ENCODE measurements around the gene KCNQ1OT1. TPM values are rescaled to one million over a fixed set of nuclear protein-coding genes. Genes with fewer than 3 reads are reported as not detected.

KCNQ1OT1 gene
- total and polyA plus RNA-seq, 2 experiments from 2014 or later: 3.1 to 7.9 TPM

- Histone ChIP-seq H2AFZ (no peak overlapping the region), H3K4me2 (no peak overlapping the region), H4K20me1 (ENCODE audit: insufficient read depth, poor library complexity, severe bottlenecking) (no peaks in the 10 kb centered on the region), H3K79me2 (no peaks in the 10 kb centered on the region), H3K36me3 (replicated peaks; ENCODE audit: insufficient read depth, low read depth) (no peaks in the 10 kb centered on the region), H3K4me3 (no peak overlapping the region), H3K27me3 (no peaks in the 10 kb centered on the region), H3K9me3 (ENCODE audit: low read depth) (no peaks in the 10 kb centered on the region), H3K4me1 (ENCODE audit: insufficient read depth) (no peaks in the 10 kb centered on the region), H3K9me2 (replicated peaks; ENCODE audit: insufficient read depth) (no peaks in the 10 kb centered on the region), H3K27ac (no peak overlapping the region)
- 95% methylated on average over 16 of the region's 16 CpGs for WGBS (ENCODE audit: low lambda C conversion rate, missing lambda C conversion rate)
- no peak for DNase-seq (ENCODE audit: low spot score)
- TF ChIP-seq CTCF (IDR thresholded peaks at IDR 0.05; ENCODE audit: poor library complexity) (no peak), EZH2phosphoT487 (IDR thresholded peaks at IDR 0.05; ENCODE audit: low read depth, severe bottlenecking, unreplicated experiment) (no peak), EZH2 (IDR thresholded peaks at IDR 0.05; ENCODE audit: borderline replicate concordance) (no peak)
Observed at GRCh38 chr11:2592559-2593392, 107.0 kb downstream of the KCNQ1OT1 start.

- H3K27ac ChIP-seq: no peak overlapping the region
- H2AFZ ChIP-seq: no peak overlapping the region
- DNase-seq (ENCODE audit: low spot score): peak; percentile 3
- no peaks in the 10 kb centered on the region for H3K27me3 ChIP-seq
- H3K9me3 ChIP-seq (ENCODE audit: low read depth): no peaks in the 10 kb centered on the region
- H3K4me3 ChIP-seq: no peak overlapping the region
- H3K4me1 ChIP-seq (ENCODE audit: insufficient read depth): no peaks in the 10 kb centered on the region
- H4K20me1 ChIP-seq (ENCODE audit: insufficient read depth, poor library complexity, severe bottlenecking): no peaks in the 10 kb centered on the region
- H3K36me3 ChIP-seq (replicated peaks; ENCODE audit: insufficient read depth, low read depth): no peaks in the 10 kb centered on the region
- WGBS (ENCODE audit: low lambda C conversion rate, missing lambda C conversion rate): 91% methylated on average over 10 of the region's 10 CpGs
- H3K4me2 ChIP-seq: no peak overlapping the region
- TF ChIP-seq EZH2phosphoT487 (IDR thresholded peaks at IDR 0.05; ENCODE audit: low read depth, severe bottlenecking, unreplicated experiment) (no peak), CTCF (IDR thresholded peaks at IDR 0.05; ENCODE audit: poor library complexity) (no peak), EZH2 (IDR thresholded peaks at IDR 0.05; ENCODE audit: borderline replicate concordance) (no peak)
- H3K79me2 ChIP-seq: no peaks in the 10 kb centered on the region
- no peaks in the 10 kb centered on the region for H3K9me2 ChIP-seq (replicated peaks; ENCODE audit: insufficient read depth)
Observed at GRCh38 chr11:2591805-2592204, 108.0 kb downstream of the KCNQ1OT1 start.

- no peak overlapping the region for H3K4me2 ChIP-seq
- H3K9me2 ChIP-seq (replicated peaks; ENCODE audit: insufficient read depth): no peaks in the 10 kb centered on the region
- H4K20me1 ChIP-seq (ENCODE audit: insufficient read depth, poor library complexity, severe bottlenecking): no peaks in the 10 kb centered on the region
- H3K9me3 ChIP-seq (ENCODE audit: low read depth): no peaks in the 10 kb centered on the region
- H3K36me3 ChIP-seq (replicated peaks; ENCODE audit: insufficient read depth, low read depth): no peaks in the 10 kb centered on the region
- no peak overlapping the region for H3K4me3 ChIP-seq
- H3K27me3 ChIP-seq: no peaks in the 10 kb centered on the region
- TF ChIP-seq CTCF (IDR thresholded peaks at IDR 0.05; ENCODE audit: poor library complexity) (no peak), EZH2 (IDR thresholded peaks at IDR 0.05; ENCODE audit: borderline replicate concordance) (no peak), EZH2phosphoT487 (IDR thresholded peaks at IDR 0.05; ENCODE audit: low read depth, severe bottlenecking, unreplicated experiment) (no peak)
- H3K4me1 ChIP-seq (ENCODE audit: insufficient read depth): no peaks in the 10 kb centered on the region
- H3K79me2 ChIP-seq: no peaks in the 10 kb centered on the region
- DNase-seq (ENCODE audit: low spot score): peak; percentile 3
- WGBS (ENCODE audit: low lambda C conversion rate, missing lambda C conversion rate): 90% methylated on average over 28 of the region's 28 CpGs
- H3K27ac ChIP-seq: no peak overlapping the region
- no peak overlapping the region for H2AFZ ChIP-seq
Observed at GRCh38 chr11:2590965-2591754, 108.6 kb downstream of the KCNQ1OT1 start.

Measured in hepatocyte (in vitro differentiated cells).